ENCODE results near the gene TMEM121B.
A peak's percentile ranks its signal among the peaks of the same experiment; 100 is the strongest.
"Not testable (repeated sequence)": the region's sequence is repeated elsewhere in the genome, so short reads cannot be mapped to it uniquely, and the experiment has no call there.

The TMEM121B gene

GRCh38 chr22:17121233-17122195, at the start of gene TMEM121B:
Gene TMEM121B, minus strand, starts transcription at chr22:17121360. Its CDS starts 233 bp downstream, at chr22:17121127.
- peak; percentile 26 for DNase-seq

DNA sequence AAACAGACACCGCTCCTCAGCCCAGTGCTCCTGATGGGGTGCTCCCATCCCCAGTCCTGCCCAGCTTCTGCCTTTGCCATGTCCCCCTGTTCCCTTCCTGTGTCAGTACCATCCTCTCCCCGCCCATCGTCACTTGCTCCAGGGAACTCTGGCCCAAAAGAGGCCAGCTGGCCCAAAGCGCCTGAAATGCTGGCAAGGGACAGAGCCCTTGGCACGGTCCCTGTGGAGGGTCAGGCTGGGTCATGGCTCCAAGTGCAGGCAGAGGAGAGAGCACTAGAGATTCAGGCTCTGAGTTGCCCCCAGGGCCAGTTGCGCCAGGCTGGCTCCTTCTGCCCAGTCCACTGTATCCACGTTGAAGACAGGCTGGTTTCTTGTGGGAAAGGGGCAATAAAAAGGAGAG, 46.3 kb upstream of the TMEM121B start:
- no peak for DNase-seq

GRCh38 chr22:17164392-17165024, 43.3 kb upstream of the TMEM121B start:
- DNase-seq: no peak

- no peak for DNase-seq
Measured at GRCh38 chr22:17162731-17163130, 41.6 kb upstream of the TMEM121B start.

DNA sequence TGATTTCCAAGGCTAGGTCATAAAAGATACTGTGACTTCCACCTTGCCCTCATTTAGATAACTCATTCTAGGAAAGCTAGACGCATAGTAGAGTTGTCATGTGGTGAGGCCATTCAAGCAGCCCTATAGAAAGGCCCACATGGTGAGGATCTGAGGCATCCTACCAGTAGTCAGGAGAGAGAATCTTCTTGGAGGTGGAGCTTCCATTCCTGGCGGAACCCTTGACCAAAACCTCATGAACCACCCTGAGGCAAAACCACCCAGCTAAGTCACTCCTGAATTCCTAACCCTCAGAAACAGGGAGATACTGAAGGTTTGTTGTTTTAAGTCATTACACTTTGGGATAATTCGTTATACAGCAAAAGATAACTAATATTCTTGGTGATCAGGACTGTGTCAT, 40.8 kb upstream of the TMEM121B start:
- no peak for DNase-seq

DNA sequence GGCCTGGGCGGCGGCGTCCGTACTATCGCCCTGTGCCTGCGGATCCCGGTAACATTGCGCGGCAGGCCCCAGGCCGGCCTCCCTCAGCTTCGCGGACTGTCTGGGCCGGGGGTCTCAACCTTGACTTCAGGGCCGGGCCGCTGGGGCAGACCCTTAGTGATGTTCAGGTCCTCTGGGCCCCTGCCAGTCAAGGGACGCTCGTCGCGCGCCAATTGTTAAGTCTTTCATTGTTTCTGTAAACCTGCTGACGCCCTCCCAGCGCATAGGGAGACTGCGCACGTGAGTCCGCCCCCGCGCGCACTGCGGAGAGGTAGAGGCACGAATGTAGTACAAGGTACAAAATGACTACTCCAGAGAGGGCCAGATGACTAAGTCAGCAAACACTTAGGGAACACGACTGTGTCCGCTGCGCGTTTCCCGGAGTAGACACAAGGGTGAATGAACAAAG, 38.4 kb upstream of the TMEM121B start:
- DNase-seq: no peak

GRCh38 chr22:17158568-17159503, 37.7 kb upstream of the TMEM121B start, which contains the start of gene HDHD5:
Gene HDHD5, minus strand, starts transcription at chr22:17159277. Its CDS starts 26 bp downstream, at chr22:17159251.
- DNase-seq: peak; percentile 13

GRCh38 chr22:17158176-17158567, 37.0 kb upstream of the TMEM121B start:
- DNase-seq: no peak

DNA sequence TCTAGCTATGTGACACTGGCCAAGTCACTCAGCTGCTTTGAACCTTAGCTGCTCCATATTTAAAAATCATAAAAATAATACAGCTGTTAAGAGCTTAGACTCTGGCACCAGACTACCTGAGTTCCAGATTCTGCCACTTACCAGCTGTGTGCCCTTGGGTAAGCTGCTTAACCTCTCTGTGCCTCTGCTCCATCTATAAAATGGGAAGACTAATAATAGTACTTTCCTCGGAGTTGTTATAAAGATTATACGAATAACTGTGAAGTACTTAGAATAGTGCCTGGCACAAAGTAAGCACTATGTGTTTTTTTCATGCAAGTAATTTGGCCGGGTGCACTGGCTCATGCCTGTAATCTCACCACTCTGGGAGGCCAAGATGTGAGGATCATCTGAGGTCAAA, 36.6 kb upstream of the TMEM121B start:
- no peak for DNase-seq

DNA sequence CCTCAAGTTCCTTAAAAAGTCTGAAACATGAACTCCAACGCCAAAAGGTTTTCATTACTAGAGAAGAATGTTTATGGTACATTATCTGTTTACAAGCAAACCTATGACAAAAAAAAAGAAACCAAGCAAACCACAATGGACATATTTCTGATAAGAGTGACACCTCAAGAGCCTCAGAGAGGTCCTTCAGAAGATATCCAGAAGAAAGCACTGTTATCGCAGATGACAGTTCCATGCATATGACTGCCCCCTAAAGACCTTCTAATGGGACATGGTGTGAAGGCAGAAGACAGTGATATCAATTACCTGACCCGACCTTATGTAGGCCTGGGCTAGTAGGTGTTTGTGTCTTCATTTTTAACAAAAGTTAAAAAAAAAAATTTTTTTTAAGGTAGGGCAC, 34.8 kb upstream of the TMEM121B start:
- DNase-seq: no peak

- no peak for DNase-seq
Measured at GRCh38 chr22:17152971-17153370, 31.8 kb upstream of the TMEM121B start.

DNA sequence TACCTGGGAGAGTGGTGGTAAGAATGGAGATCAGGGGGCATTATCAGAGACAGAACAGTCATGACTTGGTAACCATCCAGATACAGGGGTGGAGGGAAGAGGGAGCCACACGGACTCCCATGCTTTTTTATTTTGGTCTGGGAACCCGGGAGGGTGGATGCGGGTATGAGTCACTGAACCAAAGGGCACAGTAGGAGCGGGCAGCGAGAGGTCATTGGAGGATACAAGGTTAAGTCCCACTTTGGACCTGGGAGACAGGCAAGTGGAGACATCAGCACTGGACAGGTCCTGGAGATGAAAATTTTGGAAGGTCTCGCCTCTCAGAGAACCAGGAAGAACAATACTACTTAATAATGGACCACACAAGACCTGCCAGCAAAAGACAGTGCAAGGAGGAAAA, 31.2 kb upstream of the TMEM121B start:
- DNase-seq: no peak

DNA sequence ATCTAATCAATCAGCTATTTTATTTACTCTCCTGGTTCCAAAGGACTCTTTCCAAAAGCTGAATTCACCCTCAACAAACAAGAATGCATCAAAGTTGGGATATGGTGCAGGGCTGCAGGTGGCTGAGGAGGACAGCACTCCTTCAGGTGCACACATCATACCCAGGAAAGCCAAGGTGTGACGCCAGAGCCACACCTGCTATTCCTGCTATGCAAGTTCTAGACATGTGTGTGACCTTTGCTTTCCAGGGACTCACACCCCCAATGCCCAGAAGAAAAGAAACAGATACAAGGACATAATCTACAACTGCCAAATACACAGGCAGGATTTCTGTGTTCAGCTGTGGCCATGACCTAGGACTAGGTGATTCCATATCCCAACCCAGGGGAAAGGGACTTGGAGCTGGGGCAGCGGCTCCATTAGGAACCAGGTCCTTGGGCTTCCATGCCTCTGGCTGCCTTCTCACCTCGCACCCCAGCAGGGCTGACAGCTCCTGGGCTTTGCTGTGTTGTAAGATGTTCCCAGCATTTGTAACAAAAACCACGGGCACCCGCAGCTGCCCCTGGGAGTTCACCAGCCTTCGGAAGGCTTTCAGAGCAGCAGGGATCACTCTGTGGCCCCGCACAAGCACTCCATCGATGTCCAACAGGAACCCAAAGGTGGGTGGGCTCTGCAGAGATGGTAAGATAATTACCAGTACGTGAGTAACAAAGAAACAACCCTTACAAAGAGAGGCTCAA, 28.1 kb upstream of the TMEM121B start:
- no peak for DNase-seq

DNA sequence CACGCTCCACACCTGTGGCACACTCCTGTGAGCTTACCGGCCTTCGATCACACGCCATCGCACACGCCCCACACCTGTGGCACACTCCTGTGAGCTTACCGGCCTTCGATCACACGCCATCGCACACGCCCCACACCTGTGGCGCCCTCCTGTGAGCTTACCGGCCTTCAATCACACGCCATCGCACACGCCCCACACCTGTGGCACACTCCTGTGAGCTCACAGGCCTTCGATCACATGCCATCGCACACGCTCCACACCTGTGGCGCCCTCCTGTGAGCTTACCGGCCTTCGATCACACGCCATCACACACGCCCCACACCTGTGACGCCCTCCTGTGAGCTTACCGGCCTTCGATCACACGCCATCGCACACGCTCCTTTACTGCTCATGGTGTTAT, 26.3 kb upstream of the TMEM121B start:
- DNase-seq: not testable (repeated sequence)

DNA sequence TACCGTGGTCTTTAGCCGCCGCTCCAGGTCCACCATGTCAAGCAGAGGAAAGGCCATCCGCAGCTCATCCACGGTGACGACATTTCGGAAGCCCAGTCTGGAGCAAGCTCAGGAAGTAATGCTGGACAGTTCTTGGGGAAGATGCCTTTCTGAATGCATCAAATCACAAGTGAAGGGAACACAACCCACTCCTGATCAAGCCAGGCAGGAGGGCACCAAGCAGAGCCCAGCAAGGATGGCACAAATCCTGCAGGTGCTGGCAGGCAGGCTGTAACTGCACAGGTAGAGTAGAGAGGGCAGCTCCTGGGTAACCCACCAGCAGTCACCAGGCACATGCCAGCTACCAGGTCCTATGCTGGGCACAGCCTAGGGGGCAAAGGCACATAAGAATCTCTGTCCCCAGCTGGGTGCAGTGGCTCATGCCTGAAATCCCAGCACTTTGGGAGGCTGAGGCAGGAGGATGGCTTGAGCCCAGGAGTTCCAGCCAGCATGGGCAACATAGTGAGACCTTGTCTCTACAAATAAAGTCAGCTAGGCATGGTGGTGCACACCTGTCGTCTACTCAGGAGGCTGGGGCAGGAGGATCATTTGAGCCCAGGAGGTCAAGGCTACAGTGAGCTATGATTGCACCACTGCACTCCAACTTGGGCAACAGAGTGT, 24.0 kb upstream of the TMEM121B start:
- DNase-seq: no peak

GRCh38 chr22:17143826-17144225, 22.7 kb upstream of the TMEM121B start:
- DNase-seq: no peak

DNA sequence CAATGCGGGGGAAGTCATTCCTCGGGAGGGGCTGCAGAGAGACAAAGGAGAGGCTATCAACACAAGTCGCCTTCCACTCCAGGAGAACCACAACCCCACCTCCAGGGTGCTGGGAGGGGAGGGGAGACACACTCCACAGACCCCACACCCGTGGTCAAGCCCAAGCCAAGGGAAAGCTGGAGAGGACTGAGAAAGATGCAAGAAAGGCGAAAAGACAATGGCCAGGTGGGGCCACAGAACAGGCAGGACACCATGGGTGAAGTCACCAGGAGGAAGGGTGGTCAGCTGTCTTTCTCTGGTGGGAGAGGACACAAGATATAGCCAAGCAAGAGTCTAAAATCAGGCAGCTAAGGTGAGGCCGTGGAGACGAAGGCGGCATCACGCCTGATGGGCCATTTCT, 21.9 kb upstream of the TMEM121B start:
- DNase-seq: no peak

GRCh38 chr22:17140826-17141766, 19.9 kb upstream of the TMEM121B start:
- no peak for DNase-seq

- no peak for DNase-seq
Measured at GRCh38 chr22:17140022-17140421, 18.9 kb upstream of the TMEM121B start.

DNA sequence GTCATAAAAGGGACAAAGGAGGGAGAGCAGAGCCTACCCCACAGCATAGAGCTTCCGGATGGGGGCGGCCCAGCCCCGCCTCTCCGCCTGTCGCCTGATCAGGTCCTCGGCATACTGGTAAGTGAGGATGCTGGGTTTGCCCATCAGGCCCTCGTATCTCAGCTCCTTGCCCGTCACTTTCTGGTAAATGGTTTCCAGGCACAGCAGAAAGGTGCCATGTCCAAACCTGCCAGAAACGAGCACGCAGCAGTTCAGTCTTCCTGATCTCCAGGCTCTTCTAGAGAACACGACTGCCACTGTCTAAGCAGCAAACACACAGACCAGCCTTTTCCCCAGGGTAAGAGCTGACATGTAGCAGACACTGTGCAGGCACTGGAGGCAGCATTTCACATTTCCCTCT, 17.4 kb upstream of the TMEM121B start:
- DNase-seq: no peak

Measured in SIG-M5 (cell line).